ENCODE results near the gene CNTN6. TPM values are rescaled to one million over a fixed set of nuclear protein-coding genes. Genes with fewer than 3 reads are reported as not detected.

CNTN6 gene
- total RNA-seq, 1 experiment from 2014 or later: not detected

DNA sequence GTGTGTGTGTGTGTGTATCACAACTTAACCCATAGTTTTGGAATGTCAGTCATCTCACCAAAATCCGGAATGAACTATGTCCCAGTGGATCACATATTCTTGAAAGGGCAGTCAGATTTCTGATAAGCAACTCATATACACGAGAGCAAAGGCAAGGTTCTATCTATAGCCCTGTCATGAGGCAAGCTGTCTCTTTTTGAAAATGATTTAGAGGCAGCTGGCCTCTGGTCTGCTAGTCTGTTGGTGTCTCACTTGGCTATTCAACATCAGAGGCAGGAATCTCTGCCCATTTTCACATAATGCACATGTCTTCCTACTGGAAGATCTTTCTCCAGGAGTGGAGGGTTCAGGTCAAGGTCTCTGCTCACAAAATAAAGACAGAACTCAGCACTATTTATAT is 79.8 kb downstream of the CNTN6 start:
- DNase-seq (ENCODE audit: low read depth): no peak

DNA sequence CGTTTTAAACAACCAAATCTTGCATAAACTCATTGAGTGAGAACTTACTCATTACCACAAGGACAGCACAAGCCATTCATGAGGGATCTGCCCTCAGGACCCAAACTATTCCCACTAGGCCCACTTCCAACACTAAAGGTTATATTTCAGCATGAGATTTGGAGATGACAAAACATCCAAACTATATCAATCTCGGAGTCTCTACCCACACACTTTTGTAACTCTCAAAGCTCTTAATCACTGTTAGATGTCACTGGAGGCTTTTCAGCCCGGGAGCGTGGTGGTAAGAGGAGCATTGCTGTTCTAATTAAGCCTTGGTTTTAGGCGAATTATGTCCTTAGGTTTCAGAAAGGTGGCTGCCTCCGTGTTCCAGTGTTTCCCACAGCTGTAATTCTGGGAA is 86.3 kb downstream of the CNTN6 start:
- no peak for DNase-seq (ENCODE audit: low read depth)

DNA sequence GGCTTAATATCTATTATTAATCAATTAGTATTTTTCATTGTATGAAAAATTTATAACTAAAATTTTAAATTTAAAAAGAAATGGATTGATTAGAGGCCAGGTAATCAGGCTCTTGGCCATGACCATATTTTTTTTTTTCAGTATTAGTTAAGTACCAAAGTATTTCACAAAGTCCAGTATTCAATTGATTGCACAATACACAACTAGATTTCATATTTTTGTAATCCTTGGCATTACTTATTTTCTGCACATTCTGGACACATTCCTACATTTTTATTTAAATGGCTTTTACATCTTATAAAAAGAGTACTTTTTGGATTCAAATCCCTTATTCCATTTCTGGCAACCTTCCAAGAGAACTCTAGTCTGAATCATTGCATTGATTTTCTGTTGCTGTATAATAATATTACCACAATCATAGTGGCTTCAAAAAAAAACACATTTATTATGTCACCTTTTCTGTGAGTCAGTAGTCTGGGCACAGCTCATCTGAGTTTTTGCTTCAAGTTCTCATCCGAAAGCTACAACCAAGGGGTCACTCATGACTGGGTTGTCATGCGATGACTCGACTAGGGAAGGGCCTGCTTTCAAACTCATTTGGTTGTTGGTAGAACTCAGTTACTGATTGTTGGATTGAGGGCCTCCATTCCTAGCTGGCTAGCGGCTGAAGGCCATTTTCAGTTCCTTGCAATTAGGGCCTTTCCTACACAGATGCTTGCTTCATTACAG is 90.7 kb downstream of the CNTN6 start:
- DNase-seq (ENCODE audit: low read depth): no peak

DNA sequence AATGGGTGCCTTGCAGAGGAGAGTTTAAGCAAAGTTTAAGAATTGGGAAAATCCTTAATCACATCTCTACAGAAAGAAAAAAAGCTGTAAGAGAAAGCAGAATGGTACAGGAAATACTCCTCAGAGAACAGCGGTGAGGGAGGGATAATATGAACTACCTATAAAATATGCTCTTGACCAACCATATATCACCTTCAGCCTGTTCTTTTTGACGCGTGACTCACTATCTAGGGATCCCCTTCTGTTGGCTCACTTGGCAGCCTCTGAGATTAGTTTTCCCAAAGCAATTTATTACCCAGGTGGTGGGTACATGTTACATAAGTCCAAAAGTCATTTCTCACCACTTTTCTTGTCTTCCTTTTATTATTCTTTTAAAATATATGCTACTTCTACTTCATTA is 97.7 kb downstream of the CNTN6 start:
- no peak for DNase-seq (ENCODE audit: low read depth)

DNA sequence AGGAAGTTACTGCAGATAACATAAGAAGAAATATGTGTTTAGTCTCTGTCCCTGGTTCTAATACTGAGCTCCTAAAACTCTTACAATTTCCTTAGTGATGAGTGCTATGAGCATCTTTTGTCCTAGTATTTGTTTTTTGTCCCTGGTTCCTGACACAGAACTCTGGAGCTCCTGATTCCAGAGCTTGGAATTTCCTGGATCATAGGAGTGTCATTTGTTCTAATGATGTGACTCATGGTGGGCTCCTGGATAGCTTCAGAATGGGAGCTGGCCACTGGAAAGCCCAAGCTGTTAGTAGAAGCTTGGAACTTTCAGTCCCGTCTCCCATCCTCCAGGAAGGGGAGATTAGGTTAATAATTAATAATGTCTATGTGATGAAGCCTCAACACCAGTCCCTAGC is 98.2 kb downstream of the CNTN6 start:
- DNase-seq (ENCODE audit: low read depth): no peak

DNA sequence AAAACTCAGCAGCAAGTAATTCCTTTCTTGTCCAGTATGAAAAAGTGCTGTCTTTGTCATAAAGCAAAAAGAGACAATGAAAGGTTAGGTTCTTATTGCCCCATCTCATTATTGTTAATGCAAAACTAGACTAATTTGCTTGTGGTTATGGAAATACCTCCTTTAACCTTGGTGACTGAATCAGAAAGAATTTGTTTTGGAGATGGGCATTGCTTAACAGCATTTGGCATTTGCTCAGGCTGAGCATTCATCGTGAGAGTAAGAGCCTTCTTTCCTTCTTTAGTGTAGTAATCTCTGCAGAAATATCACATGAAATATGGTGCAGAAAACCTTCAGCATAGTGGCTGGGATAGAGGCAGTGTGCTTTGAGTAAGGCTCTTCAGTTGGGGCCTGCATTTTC is 103.1 kb downstream of the CNTN6 start:
- DNase-seq (ENCODE audit: low read depth): no peak

DNA sequence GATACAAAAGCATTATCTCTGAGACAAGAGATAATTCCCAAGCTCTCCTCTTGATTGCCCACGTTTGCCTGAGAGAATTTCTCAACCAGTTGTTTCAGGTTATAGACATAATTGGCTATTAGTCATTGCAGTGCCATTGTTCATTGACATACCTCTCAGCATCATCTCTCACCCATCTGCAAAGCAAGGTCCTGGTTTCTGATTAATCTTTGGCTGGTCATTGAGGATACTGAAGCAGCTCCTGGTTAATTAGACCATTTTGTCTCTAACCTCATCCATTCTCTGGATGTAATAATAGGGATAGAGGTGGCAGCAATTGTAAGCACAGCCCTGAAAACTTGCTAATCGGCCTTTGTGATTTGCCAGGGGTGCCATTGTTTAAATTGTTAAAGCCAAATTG is 104.2 kb downstream of the CNTN6 start:
- no peak for DNase-seq (ENCODE audit: low read depth)

DNA sequence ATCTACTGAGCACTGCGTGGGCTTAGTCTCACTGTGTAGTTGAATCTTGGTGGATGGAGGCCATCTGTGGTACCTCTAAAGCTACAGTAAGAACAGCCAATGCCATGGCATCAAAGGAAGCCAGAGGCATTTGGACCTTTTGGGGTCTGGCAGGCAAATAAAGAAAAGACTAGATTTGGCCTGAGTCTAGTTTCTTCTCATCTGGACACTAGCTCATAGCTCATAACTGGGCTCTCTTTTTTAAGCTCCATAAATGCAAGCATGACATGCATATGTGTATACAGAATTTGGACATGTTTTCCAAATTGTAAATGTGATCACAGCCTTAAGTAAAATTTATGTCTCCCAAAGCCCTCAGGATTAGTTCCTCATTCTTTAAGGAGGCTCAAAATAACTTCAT is 107.5 kb downstream of the CNTN6 start:
- no peak for DNase-seq (ENCODE audit: low read depth)

DNA sequence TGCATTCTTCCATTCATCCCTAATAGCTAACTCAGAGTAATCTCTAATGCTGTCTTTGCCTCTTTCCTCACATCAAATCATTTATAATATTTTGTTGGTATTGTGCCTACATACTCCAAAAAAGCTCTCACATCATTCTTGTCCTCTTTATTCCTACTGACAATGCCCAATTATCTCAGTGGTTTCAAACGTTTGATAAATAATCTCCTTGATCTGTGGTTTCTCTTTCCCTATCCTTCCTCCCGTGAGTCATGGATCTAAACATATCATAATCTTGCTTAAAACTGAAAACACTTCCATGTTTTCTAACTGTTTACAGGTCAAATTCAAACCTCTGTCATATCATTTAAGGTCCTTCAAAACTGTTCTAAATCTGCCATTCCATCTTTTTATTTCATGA is 115.1 kb downstream of the CNTN6 start:
- no peak for DNase-seq (ENCODE audit: low read depth)

DNA sequence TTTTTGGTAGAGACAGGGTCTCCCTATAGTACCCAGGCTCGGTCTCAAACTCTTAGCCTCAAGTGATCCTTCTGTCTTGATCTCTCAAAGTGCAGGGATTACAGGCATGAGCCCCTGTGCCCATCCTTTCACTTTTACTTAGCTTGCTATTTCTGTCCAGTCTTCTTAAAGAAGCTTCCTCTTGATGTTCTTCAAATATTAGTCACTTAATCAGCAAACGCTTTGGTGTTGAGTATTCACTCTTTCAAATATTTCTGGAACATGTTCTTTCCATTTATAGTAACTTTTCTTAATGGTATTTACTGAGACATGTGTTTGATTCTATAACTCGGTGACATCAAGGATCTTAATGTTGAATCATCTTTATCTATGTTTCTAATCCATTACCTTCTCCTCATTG is 122.1 kb downstream of the CNTN6 start:
- DNase-seq (ENCODE audit: low read depth): no peak

DNA sequence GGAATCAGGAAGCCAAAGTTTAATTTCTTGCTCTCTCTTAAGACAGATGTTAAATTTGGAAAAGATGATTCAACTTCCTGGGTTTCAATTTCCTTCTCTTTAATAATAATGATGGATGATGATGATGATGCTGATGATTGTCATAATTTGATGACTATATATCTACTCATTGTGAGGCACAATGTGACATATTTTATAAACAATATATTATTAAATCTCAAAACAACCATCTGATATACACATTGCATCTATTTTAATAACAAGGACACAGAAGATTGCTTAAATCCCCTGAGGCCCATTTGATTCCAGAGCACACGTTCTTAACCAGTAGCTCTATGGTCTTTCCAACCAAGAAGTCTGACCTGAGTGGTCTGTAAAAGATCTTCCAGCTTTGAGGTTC is 124.0 kb downstream of the CNTN6 start:
- DNase-seq (ENCODE audit: low read depth): no peak

DNA sequence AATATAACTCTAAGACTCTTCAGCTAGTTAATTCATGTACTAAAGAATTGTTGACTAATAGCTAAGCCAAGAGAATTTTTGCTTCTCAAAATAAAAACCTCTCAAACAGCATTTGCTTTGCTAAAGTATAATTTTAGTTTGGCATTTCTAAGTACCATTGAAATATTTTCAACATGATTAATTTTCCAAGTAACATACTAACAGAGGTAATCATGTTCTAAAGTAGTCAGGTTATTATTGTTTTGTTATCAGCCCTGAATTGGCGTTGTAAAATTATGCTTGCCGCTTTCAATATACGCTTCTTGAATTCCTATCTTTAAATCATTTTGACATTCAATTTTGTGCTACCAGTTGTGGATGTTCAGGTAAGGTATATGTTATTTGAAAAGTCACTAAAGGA is 134.3 kb downstream of the CNTN6 start:
- DNase-seq (ENCODE audit: low read depth): no peak

DNA sequence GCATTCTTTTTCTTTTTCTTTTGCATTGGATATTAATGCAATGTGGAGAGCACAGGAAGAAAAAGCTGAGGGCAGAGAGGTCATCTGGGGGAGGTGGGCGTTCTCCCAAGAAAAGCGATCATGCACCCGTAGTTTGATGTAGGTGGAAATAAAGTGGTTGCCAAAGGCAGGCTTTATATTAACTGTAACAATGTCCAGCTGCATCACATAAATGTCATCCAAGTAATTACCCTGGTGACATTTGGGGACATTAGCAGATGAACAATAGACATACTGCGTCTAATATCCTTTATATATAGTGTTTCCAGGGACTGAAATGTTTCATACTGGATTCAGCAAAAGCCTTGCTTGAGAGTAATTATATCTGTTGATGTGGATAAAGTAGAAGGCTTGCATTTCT is 135.5 kb downstream of the CNTN6 start:
- no peak for DNase-seq (ENCODE audit: low read depth)

DNA sequence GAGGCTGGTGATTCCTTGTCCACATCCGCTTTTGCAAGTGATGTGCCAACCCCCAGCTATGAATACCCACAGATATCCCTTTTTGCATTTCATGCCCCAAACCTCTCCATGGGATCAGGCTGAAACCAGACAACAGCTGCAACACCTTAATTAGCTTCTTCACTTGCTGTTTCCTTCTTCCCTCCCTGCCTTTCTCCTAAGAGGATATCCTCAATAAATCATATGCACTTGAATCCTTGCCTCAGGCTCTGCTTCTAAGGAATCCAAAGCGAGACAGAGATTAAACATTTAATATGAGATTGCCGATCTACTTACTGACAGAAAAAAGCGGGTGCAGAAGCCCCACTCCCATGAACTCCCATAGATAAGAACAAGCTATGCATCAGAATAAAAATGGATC is 138.1 kb downstream of the CNTN6 start:
- DNase-seq (ENCODE audit: low read depth): no peak

DNA sequence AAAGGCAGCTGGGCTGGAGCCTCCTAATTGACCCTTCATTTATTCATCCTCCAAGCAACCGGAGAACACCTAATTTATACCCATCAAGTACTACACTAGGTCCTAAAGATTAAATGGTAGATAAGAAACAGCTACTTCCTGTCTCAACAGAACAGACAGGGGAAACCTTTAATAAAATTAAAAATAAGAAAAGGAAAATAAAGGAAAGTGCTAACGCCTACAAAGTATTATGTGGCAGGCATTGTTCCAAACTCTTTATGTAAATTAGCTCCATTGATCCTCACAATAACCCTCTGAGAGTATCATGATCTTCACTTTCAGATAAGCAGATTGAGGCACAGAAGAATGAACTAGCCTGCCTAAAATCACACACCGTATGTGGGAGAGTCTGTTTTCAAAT is 139.5 kb downstream of the CNTN6 start:
- DNase-seq (ENCODE audit: low read depth): no peak

DNA sequence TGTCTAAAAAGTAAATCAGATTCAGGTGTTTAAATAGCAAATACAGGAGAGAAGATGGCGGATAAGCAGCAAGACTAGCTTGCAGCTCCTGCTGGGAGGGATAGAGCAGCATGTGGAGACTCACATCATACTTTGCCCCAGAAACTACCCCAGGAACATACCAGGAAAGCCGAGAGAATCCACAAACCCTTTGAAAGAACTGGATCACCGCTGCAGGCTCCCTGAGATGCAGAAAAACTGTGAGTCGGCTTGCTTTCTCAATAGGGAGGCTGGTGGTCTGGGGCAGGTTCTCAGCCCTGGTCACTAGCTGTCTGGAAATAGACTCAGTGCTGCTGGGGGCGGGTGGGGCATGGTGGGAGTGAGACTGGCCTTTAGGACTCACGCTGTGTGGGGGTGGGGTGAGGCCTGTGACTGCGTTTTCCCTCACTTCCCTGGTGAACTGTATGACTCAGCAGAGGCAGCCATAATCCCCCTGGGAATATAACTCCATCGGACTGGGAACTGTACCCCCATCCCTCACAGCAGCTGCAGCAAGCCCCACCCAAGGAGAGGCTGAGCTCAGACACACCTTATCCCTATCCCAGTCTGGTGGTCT is 142.8 kb downstream of the CNTN6 start:
- DNase-seq (ENCODE audit: low read depth): no peak

DNA sequence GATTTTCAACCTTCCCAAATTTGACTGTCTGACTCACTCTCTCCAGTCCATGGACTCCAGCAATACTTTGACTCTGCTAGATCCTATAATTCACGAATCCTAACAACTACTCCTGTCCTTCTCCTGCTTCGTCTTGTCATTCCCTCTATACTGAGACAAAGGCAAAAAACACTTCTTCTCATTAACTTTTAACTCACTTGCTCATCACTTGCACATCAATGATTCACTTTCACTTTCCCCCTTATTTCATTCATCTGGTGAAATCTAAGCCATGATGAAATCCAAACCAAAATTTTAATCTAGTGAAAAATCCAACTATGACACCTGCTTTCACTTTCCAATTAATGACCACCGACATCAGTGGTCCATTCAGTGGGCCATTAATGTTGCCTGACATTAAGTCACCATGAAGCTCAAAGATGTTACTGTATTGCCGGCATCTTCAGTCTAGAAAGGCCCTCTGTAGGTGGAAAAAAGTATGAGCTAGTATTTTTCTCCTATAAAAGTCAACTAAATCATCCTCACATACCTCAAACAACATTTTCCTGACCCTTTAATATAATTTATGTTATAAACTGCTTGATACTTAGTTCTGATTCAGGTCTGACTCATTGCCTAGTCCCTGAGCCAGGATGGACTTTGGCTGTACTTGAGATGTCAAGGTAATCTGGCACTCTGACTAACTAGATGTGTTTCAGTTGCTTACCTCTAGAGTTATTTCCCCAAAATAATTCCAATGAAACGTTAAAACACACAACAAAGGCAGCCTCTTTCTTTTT is 158.6 kb downstream of the CNTN6 start:
- DNase-seq (ENCODE audit: low read depth): no peak

DNA sequence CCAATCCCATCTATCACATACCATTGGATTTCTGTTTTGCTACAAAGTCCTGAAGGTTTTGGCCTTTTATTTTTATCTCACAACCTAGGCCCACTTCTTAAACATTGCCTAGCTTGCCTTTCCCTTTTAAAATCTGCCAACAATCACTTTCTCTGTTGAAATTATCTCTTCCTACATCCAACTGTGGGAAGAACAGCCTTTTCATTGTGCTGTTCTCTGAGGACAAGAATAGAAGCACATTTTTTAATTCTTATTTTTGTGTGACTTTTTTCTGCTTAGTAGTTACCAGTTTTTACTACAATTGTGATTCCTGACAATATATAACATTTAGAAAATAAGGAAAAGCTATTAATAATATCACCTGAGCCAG is 159.2 kb downstream of the CNTN6 start:
- no peak for DNase-seq (ENCODE audit: low read depth)

DNA sequence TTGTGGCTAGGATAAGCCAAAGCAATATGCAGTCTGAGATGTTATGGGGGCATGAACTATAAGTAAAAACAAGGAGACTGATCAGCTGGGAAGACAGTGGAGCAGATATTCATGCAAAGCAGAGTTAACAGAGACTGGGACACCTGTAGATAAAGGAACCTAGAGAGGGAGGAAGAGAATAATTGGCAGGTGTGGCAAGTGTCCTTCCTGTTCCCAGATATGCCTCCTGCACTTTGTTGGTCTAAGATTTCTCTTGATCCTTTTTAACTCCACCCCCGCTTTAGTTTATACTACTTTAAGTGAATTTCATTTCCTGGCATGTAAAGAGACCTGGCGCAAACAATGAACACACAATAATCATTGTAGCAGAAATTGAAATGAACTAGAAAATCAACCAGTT is 169.4 kb downstream of the CNTN6 start:
- no peak for DNase-seq (ENCODE audit: low read depth)

DNA sequence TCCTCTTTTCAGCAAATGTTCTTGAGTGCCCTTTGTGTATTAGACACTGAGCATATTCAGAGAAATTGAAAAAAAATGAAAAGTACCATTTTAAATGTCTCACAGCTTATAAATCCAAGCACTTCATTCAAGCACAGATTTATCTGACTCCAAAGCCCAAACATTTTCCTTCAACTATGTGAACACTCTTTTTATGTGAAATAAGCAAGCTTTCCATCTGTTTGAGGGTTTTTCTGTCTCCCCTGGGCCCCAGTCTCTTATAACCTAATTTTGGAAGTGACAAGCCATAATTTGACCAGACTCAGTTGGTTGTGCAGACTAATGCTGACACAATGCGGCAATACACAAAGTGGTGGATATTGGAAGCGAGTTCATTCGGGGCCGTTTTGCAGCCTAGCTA is 170.3 kb downstream of the CNTN6 start:
- no peak for DNase-seq (ENCODE audit: low read depth)

DNA sequence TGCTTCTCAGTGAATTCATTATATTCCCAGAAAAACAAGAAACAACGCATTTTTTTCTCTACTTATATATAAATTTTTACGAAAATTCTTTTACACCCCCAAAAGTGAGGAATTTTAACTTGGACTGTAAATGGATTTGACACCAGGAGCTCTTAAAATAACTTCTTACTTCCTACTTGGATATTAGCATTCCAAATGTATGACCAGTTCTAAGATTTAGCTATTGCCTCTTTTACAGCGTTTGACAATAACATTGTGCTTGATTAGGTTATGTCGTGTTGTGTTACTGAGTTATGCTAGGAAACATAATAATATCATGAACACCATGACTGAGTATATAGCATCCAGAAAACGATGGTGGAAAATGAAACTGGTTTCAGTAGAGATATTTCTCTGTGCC is 177.0 kb downstream of the CNTN6 start:
- DNase-seq (ENCODE audit: low read depth): no peak

DNA sequence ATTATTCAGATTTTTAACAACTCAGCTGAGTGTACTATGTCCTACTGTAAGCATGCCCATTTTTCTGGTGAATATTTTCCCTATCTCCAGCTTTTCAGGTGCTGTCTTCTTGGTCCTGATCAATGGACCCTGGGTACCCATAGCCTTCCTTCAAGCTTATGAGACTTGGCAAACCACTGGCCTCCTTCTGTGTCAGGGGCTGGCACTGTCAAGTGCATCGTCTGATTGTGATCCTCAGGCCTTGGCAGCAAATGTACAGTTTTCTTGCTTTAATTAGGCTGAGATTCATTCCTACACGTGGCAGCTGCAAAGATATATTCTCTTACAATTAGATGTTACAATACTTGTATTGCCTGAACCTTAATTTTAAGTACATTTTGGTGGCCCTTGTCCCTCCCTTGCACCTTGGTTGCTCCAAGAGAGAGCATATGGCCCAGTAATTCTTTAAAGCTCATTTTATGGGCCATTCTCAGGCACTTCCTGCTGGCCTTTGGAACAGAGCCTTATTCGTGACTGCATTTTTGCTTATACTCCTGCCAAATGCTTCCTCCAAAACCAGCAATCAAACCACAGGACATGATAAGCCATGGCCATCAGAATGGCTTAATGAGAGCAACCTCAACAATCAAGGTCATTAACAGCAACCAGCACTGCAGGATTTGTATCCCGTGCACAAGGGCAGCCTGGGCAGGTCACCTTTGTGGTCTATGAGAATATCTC is 179.9 kb downstream of the CNTN6 start:
- DNase-seq (ENCODE audit: low read depth): no peak

Data from LHCN-M2 (cell line).